Ecto neural progenitor cell (in vitro differentiated cells): ENCODE measurements around the gene NFKB2.

Source experiments
- DNase-seq: peaks from one replicate; pipeline ENCODE4 v3.0.0-alpha.2; 2018; ENCODE audit warnings: low spot score

Gene NFKB2

GRCh38 chr10:102451105-102451969 is 55.8 kb downstream of the NFKB2 start, which contains the start of gene C10orf95:
TSS of gene C10orf95 (minus strand) at chr10:102451543. CDS start at chr10:102451093, 450 bp downstream.
- DNase-seq = no peak
